NCI-H460 (cell line): ENCODE results near the gene PACC1. TPM values are rescaled to one million over a fixed set of nuclear protein-coding genes. Genes with fewer than 3 reads are reported as not detected.
A peak's percentile ranks its signal among the peaks of the same experiment; 100 is the strongest.
"Not testable (repeated sequence)": the region's sequence is repeated elsewhere in the genome, so short reads cannot be mapped to it uniquely, and the experiment has no call there.

Experiments
- DNase-seq: peaks from one replicate; pipeline ENCODE4 v3.0.0-alpha.2; 2016; ENCODE audit warnings: low read depth; ENCODE audit errors: extremely low read depth
- small RNA-seq, 2 experiments: library from RNA; depleted of rRNA; stranded (forward); fragments of <200 nt; gene quantifications; one replicate each; pipeline ENCODE3, GENCODE V24; 2014
- total RNA-seq: library from RNA; depleted of rRNA; stranded (reverse); fragments of >200 nt; shearing (Covaris generic); gene quantifications from 2 replicates; pipeline ENCODE4 v1.2.3, GENCODE V29; 2014; rRNA removed

PACC1 gene
- total RNA-seq, 1 experiment from 2014 or later: 36.5 TPM

DNA sequence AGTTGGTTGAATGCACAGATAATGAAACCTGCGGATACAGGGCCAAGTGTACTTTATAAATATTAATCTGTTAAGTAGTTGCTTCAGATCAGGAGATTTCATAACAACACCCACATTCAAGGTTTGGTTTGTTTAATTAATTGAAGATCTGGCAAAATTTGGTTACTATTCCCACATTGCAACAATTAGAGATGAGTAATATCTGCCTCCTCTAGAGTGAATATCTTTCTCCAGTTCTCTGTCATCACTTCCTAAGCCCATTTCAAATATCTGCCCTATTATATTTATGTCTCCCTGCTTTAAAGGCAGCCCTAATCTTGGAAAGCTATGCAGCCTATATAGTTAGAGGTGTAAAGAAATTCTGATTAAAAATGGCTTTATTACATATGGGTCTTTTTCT is 68.1 kb downstream of the PACC1 start:
- no peak for DNase-seq

DNA sequence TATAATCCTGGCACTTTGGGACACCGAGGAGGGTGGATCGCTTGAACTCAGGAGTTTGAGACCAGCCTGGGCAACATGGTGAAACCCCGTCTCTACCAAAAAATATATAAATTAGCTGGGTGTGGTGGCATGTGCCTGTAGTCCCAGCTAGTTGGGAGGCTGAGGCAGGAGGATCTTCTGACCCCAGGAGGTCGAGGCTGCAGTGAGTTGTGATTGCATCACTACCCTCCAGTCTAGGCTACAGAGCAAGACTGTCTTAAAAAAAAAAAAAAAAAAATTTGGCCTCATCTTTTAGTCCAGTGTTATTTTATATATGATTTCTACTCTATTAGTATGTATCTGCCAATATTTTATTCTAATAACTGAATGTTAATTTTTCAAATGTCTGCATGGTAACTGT is 69.8 kb downstream of the PACC1 start:
- DNase-seq: no peak

GRCh38 chr1:212341090-212341489 is 73.6 kb downstream of the PACC1 start:
- DNase-seq: no peak

DNA sequence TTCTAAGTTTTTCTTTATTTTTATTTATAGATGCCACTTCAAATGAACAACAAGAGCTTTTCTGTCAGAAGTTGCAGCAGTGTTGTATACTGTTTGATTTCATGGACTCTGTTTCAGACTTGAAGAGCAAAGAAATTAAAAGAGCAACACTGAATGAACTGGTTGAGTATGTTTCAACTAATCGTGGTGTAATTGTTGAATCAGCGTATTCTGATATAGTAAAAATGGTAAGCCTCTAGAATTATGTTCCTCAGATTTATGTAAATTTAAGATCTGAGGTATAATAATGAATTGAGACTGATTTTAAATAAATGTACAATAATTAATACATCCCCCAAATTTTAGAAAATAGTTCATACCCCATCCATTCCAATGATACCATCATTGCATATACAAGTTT is 85.6 kb downstream of the PACC1 start:
- DNase-seq: no peak

GRCh38 chr1:212328248-212328647 is 86.4 kb downstream of the PACC1 start:
- DNase-seq: no peak

GRCh38 chr1:212326541-212326940 is 88.1 kb downstream of the PACC1 start:
- no peak for DNase-seq

GRCh38 chr1:212323066-212323465 is 91.6 kb downstream of the PACC1 start:
- no peak for DNase-seq

GRCh38 chr1:212321031-212321430 is 93.7 kb downstream of the PACC1 start:
- DNase-seq: not testable (repeated sequence)

GRCh38 chr1:212317916-212318315 is 96.8 kb downstream of the PACC1 start:
- DNase-seq: no peak

DNA sequence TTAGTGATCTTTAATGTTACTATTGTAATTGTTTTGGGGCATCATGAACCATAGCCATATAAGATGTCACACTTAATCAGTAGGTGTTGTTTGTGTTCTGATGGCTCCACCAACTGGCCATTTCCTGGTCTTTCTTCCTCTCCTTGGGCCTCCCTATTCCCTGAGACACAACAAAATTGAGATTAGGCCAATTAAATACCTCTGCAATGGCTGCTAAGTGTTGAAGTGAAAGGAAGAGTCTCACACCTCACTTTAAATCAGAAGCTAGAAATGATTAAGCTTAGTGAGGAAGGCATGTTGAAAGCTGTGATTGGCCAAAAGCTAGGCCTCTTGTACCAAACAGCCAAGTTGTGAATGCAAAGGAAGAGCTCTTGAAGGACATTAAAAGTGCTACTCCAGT is 98.8 kb downstream of the PACC1 start:
- DNase-seq: peak; percentile 35

- no peak for DNase-seq
Measured at GRCh38 chr1:212315184-212315583, 99.5 kb downstream of the PACC1 start.

Small RNAs within 50 kb of the gene (small RNA-seq; reads per million reads assigned to genes)
- 0 to 0.02 reads per million in 2 experiments for gene SNORA16B

Other genes with a start within 250 kb of the PACC1 start
- gene PPP2R5A, start 129.5 kb downstream of the PACC1 start, total RNA-seq: 53.8 and 56.4 TPM in 2 replicates
- 101 and 137 TPM in 2 replicates for gene NENF, start 18.0 kb upstream of the PACC1 start, total RNA-seq
- 16.7 and 19.2 TPM in 2 replicates for gene ATF3, start 193.9 kb upstream of the PACC1 start, total RNA-seq